A549 (cell line): ENCODE measurements around the gene CDX1. TPM values are rescaled to one million over a fixed set of nuclear protein-coding genes. Genes with fewer than 3 reads are reported as not detected.

Experiments used
- ATAC-seq, 2 experiments: fragments of 200-7000 bp in 1 of 2; fragments of >200 bp in 1 of 2; cut with Nextera tagmentation in 1 of 2; cut with Tn5 transposase in 1 of 2; 3 replicates each; pipeline versions ENCODE4 v1.8.0 to v1.9.1; 2018 to 2020; ENCODE audit warnings: mild to moderate bottlenecking in 1 of 2, moderate library complexity in 1 of 2
- CTCF ChIA-PET: fragments of 300-600 bp; sonication (Branson Sonifier 250); formaldehyde crosslinking; extraction: SDS; loops from one replicate; lab custom pipeline; 2021; ENCODE audit warnings: antibody characterized with exemption, inconsistent platforms; lab: Yijun Ruan, JAX
- POLR2A ChIA-PET: fragments of 350-600 bp; formaldehyde crosslinking; extraction: SDS; loops from one replicate; lab custom pipeline; 2021; ENCODE audit warnings: antibody characterized with exemption, inconsistent platforms; lab: Yijun Ruan, JAX
- DNase-seq, 2 experiments: peaks; one replicate each; pipeline versions ENCODE4 v3.0.0 to v3.0.0-alpha.2; 2011 to 2016; ENCODE audit warnings: low read depth in 1 of 2, low spot score in 1 of 2
- FAIRE-seq: peaks from 2 replicates; lab custom pipeline; 2011; peaks lifted over from hg19 to GRCh38; lab: Jason Lieb, UNC
- H3K27ac ChIP-seq, 2 experiments: fragments of >200 bp; sonication (Bioruptor Twin); formaldehyde crosslinking; 3 replicates each; pipeline ENCODE4 v1.5.1; 2016 to 2017
- H3K4me1 ChIP-seq: fragments of >200 bp; sonication (Bioruptor Twin); formaldehyde crosslinking; 3 replicates; pipeline ENCODE4 v1.6.1; 2016
- H3K4me2 ChIP-seq: fragments of >200 bp; sonication (Bioruptor Twin); formaldehyde crosslinking; 3 replicates; pipeline ENCODE4 v1.6.1; 2016
- H3K4me3 ChIP-seq: fragments of >200 bp; sonication (Bioruptor Twin); formaldehyde crosslinking; 3 replicates; pipeline ENCODE4 v1.5.1; 2016
- H3K9me3 ChIP-seq: fragments of >200 bp; sonication (Bioruptor Twin); formaldehyde crosslinking; 3 replicates; pipeline ENCODE4 v1.6.1; 2016
- CBX8 ChIP-seq: fragments of 200-600 bp; sonication (generic); IDR thresholded peaks from 2 replicates; pipeline ENCODE4 v1.6.1; 2016
- CHD4 ChIP-seq: fragments of 200-600 bp; sonication (generic); IDR thresholded peaks from 2 replicates; pipeline ENCODE4 v1.6.1; 2016; ENCODE audit warnings: antibody characterized with exemption, mild to moderate bottlenecking, borderline replicate concordance
- EHF ChIP-seq: fragments of 250-450 bp; sonication (Bioruptor Pico); IDR thresholded peaks from 2 replicates; pipeline ENCODE4 v1.5.0; 2020; ENCODE audit warnings: mild to moderate bottlenecking
- ESRRA ChIP-seq: fragments of 150-350 bp; IDR thresholded peaks from 2 replicates; pipeline ENCODE4 v1.6.1; 2014; ENCODE audit warnings: mild to moderate bottlenecking, low read length, borderline replicate concordance
- FOSL2 ChIP-seq, 2 experiments: fragments of 450-650 bp in 1 of 2; fragments of >200 bp in 1 of 2; sonication (Bioruptor Twin) in 1 of 2; formaldehyde crosslinking; IDR thresholded peaks; 2 replicates each; pipeline versions ENCODE4 v1.5.0 to v1.6.1; 2016 to 2020; ENCODE audit warnings: mild to moderate bottlenecking in 1 of 2, moderate library complexity in 1 of 2
- FOXS1 ChIP-seq: fragments of 250-450 bp; sonication (Bioruptor Pico); IDR thresholded peaks from 2 replicates; pipeline ENCODE4 v1.5.0; 2020; ENCODE audit warnings: mild to moderate bottlenecking, moderate library complexity
- HDAC2 ChIP-seq: fragments of 200-600 bp; sonication (generic); IDR thresholded peaks from 2 replicates; pipeline ENCODE4 v1.6.1; 2016
- HEYL ChIP-seq: fragments of 250-450 bp; sonication (Bioruptor Pico); IDR thresholded peaks from 2 replicates; pipeline ENCODE4 v1.8.0; 2021; ENCODE audit warnings: mild to moderate bottlenecking, moderate library complexity
- HOXB5 ChIP-seq: fragments of 250-450 bp; sonication (Bioruptor Pico); IDR thresholded peaks from 2 replicates; pipeline ENCODE4 v1.5.0; 2020; ENCODE audit warnings: mild to moderate bottlenecking, moderate library complexity
- KDM1A ChIP-seq: fragments of 200-600 bp; sonication (generic); IDR thresholded peaks from 2 replicates; pipeline ENCODE4 v1.6.1; 2016; ENCODE audit warnings: low read depth, mild to moderate bottlenecking
- MYC ChIP-seq: IDR thresholded peaks from 2 replicates; pipeline ENCODE4 v1.6.1; 2012; ENCODE audit warnings: mild to moderate bottlenecking, inconsistent platforms, low read length, improper control_type of control experiment, borderline replicate concordance
- PHF8 ChIP-seq: fragments of 200-600 bp; sonication (generic); IDR thresholded peaks from 2 replicates; pipeline ENCODE4 v1.6.1; 2016; ENCODE audit warnings: low read depth, mild to moderate bottlenecking, antibody characterized with exemption, moderate library complexity, borderline replicate concordance
- POLR2A ChIP-seq: IDR thresholded peaks from 2 replicates; pipeline ENCODE4 v1.6.1; 2012; ENCODE audit warnings: mild to moderate bottlenecking, low read length
- POLR2AphosphoS2 ChIP-seq: conservative IDR thresholded peaks from 2 replicates; pipeline ENCODE4 v1.6.1; 2012; ENCODE audit warnings: low read length, improper control_type of control experiment, inconsistent platforms
- RAD21 ChIP-seq, 2 experiments: fragments of >200 bp in 1 of 2; sonication (Bioruptor Twin) in 1 of 2; formaldehyde crosslinking in 1 of 2; IDR thresholded peaks in 1 of 2; conservative IDR thresholded peaks in 1 of 2; 2 replicates in 1 of 2; 3 replicates in 1 of 2; pipeline ENCODE4 v1.6.1; 2012 to 2018; ENCODE audit warnings: inconsistent platforms in 1 of 2
- RARB ChIP-seq: fragments of 250-450 bp; sonication (Bioruptor Pico); IDR thresholded peaks from 2 replicates; pipeline ENCODE4 v1.8.0; 2021; ENCODE audit warnings: mild to moderate bottlenecking, moderate library complexity
- SMC3 ChIP-seq: fragments of >200 bp; sonication (Bioruptor Twin); formaldehyde crosslinking; IDR thresholded peaks from 3 replicates; pipeline ENCODE4 v1.6.1; 2018; ENCODE audit warnings: inconsistent platforms
- SREBF2 ChIP-seq: fragments of 450-650 bp; IDR thresholded peaks from 2 replicates; pipeline ENCODE4 v1.6.1; 2014; ENCODE audit warnings: mild to moderate bottlenecking, moderate library complexity
- TP53 ChIP-seq: fragments of 250-450 bp; sonication (Bioruptor Pico); IDR thresholded peaks from 2 replicates; pipeline ENCODE4 v1.5.0; 2021; ENCODE audit warnings: mild to moderate bottlenecking, moderate library complexity
- ZC3H11A ChIP-seq: fragments of 450-650 bp; IDR thresholded peaks from 2 replicates; pipeline ENCODE4 v1.6.1; 2014; ENCODE audit warnings: antibody characterized with exemption, mild to moderate bottlenecking
- ZFP36 ChIP-seq: fragments of 450-650 bp; IDR thresholded peaks from 2 replicates; pipeline ENCODE4 v1.6.1; 2014; ENCODE audit warnings: borderline replicate concordance; ENCODE audit not compliant: partially characterized antibody
- ZNF302 ChIP-seq: fragments of 250-450 bp; sonication (Bioruptor Pico); IDR thresholded peaks from 2 replicates; pipeline ENCODE4 v1.9.0; 2021; ENCODE audit warnings: inconsistent platforms, mild to moderate bottlenecking, moderate library complexity
- WGBS: methylation state at CpG from one replicate; pipeline ENCODE4 v1.1.6; 2017; ENCODE audit errors: missing lambda C conversion rate; 5-methylcytosine and 5-hydroxymethylcytosine counted together
- polyA plus RNA-seq, 4 experiments: library from polyadenylated mRNA; depleted of rRNA in 3 of 4; stranded (reverse); fragments of >200 nt; fragmentation: RNase III in 1 of 4; extraction: RNeasy Plus Mini Kit Qiagen cat#74134 plus additional on column Dnase treatment in 1 of 4; gene quantifications; 2 replicates in 3 of 4; 3 replicates in 1 of 4; pipeline ENCODE4 v1.2.3, GENCODE V29; 2011 to 2017
- TF ChIP-seq, protein P1 (sequence below): IDR thresholded peaks from 2 replicates; pipeline ENCODE4 v1.6.1; 2012
- TF ChIP-seq, protein P2 (sequence below): fragments of 250-450 bp; sonication (Bioruptor Pico); IDR thresholded peaks from 2 replicates; pipeline ENCODE4 v1.5.0; 2021; ENCODE audit warnings: mild to moderate bottlenecking, moderate library complexity, borderline replicate concordance
- TF ChIP-seq, protein P3 (sequence below): fragments of 450-650 bp; IDR thresholded peaks from 2 replicates; pipeline ENCODE4 v1.6.1; 2014; ENCODE audit warnings: antibody characterized with exemption
- TF ChIP-seq, protein P4 (sequence below): fragments of >200 bp; sonication (Bioruptor Twin); formaldehyde crosslinking; IDR thresholded peaks from 2 replicates; pipeline ENCODE4 v1.6.1; 2016
- TF ChIP-seq, protein P5 (sequence below): fragments of >200 bp; sonication (Bioruptor Twin); formaldehyde crosslinking; IDR thresholded peaks from 3 replicates; pipeline ENCODE4 v1.6.1; 2016
- TF ChIP-seq, protein P6 (sequence below): IDR thresholded peaks from 2 replicates; pipeline ENCODE4 v1.6.1; 2012; ENCODE audit warnings: low read depth, borderline replicate concordance

The CDX1 gene
- polyA plus RNA-seq, 2 of the 4 experiments (the other 2 are of a cell fraction) = not detected

DNA sequence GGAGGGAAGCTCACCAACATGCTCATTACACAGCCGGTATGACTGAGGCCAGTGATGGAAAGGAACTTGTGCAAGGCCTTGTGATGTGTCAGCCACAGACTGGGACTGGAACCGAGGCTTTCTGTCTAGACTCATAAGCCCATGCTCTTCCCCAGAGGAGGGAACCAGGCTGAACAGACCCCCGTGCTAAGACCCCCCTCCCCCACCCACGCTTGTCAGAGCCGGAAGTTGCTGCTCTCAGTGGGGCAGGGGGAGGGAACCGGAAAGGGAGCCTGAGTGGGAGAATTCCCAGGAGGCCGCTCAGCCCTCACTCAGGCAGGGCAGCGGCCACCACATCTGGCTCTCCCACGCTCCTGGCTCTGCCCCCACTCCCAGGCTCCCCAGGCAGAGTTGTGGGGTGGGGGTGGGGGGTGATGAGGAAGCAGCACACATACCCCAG is 6.8 kb upstream of the CDX1 start:
- CTCF ChIA-PET = interaction anchor here (0.8 to 8.8 kb wide), 7 partner anchors 11 to 191 kb away, joined by 3 to 140 read pairs (median 5); partner anchors contain the start of gene ARSI
- no peak for ATAC-seq
- H3K4me1 ChIP-seq = peaks cover 8% of the 10 kb centered on the region; the same call in 1 of the 3 replicates
- POLR2A ChIA-PET = no interaction called here
- DNase-seq = no peak
- H3K4me2 ChIP-seq = no peak overlapping the region
- FAIRE-seq = no peak
- no peaks in the 10 kb centered on the region for H3K9me3 ChIP-seq
- no peak overlapping the region; a peak in 1 of 6 replicates for H3K27ac ChIP-seq
- no peak overlapping the region for H3K4me3 ChIP-seq
- TF ChIP-seq HDAC2 (no peak), FOSL2 (IDR thresholded peaks at IDR 0.05) (no peak), FOSL2 (CRISPR knock-in tag; IDR thresholded peaks at IDR 0.05) (no peak), POLR2A (no peak), KDM1A (no peak), TP53 (CRISPR knock-in tag) (no peak), ZNF302 (CRISPR knock-in tag) (no peak), MYC (no peak), RAD21 (conservative IDR thresholded peaks at IDR 0.05 in 1 of 2, IDR thresholded peaks at IDR 0.05 in 1 of 2) (no peak), CBX8 (no peak), POLR2AphosphoS2 (no peak), EHF (CRISPR knock-in tag) (no peak), RARB (CRISPR knock-in tag) (no peak), FOXS1 (CRISPR knock-in tag) (no peak), ZC3H11A (no peak), HEYL (CRISPR knock-in tag) (no peak)
- TF ChIP-seq, protein P1, sequence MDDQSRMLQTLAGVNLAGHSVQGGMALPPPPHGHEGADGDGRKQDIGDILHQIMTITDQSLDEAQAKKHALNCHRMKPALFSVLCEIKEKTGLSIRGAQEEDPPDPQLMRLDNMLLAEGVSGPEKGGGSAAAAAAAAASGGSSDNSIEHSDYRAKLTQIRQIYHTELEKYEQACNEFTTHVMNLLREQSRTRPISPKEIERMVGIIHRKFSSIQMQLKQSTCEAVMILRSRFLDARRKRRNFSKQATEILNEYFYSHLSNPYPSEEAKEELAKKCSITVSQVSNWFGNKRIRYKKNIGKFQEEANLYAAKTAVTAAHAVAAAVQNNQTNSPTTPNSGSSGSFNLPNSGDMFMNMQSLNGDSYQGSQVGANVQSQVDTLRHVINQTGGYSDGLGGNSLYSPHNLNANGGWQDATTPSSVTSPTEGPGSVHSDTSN = no peak
- TF ChIP-seq, all 56 proteins: peak for 0
- WGBS = 74% methylated on average over 6 of the region's 9 CpGs

DNA sequence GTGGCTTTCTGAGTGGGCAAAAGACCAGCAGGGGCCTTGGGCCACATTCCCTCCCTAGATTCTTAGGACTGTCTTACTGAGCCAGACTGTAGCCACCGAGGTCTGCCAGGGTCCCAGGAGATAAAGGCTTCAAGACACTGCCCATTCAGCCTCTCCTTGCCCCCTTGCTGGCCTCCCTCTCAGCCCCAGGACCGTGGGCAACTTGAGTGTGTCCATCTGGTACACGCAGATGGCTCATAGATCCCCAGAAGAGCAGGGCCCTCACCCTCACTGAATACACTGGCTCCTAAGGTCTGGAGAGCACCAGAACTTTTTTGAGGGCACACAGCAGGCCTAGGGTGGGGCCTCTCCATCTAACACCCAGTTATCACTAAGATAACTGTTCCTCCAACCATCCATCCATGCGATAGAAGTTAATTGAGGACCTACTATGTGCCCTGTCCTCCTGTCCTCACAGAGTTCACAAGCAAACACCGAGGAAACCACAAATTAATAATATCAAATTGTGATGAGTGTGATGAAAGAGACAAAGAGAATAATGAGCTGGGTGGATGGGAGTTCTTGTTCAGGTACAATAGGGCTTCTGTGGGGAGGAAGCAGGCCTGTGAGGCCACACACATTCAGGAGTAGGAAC is 6.0 kb upstream of the CDX1 start:
- ChIA-PET POLR2A (no interaction called here), CTCF (interaction anchor here (0.6 to 8.8 kb wide), 20 partner anchors 9 to 1455 kb away, joined by 3 to 140 read pairs (median 4); partner anchors contain the start of gene ARSI)
- WGBS = 69% methylated on average over 5 of the region's 5 CpGs
- Histone ChIP-seq H3K4me1 (peaks cover 8% of the 10 kb centered on the region; the same call in 1 of the 3 replicates), H3K4me3 (no peak overlapping the region), H3K9me3 (no peaks in the 10 kb centered on the region), H3K27ac (peak overlapping the region in 1 of 2 experiments; percentile 79; a peak in 3 of 6 replicates), H3K4me2 (no peak overlapping the region)
- no peak for TF ChIP-seq RARB (CRISPR knock-in tag)
- no peak for TF ChIP-seq HEYL (CRISPR knock-in tag)
- no peak for TF ChIP-seq CHD4
- TF ChIP-seq, protein P2, sequence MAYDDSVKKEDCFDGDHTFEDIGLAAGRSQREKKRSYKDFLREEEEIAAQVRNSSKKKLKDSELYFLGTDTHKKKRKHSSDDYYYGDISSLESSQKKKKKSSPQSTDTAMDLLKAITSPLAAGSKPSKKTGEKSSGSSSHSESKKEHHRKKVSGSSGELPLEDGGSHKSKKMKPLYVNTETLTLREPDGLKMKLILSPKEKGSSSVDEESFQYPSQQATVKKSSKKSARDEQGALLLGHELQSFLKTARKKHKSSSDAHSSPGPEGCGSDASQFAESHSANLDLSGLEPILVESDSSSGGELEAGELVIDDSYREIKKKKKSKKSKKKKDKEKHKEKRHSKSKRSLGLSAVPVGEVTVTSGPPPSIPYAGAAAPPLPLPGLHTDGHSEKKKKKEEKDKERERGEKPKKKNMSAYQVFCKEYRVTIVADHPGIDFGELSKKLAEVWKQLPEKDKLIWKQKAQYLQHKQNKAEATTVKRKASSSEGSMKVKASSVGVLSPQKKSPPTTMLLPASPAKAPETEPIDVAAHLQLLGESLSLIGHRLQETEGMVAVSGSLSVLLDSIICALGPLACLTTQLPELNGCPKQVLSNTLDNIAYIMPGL (CRISPR knock-in tag) = no peak
- TF ChIP-seq, protein P3, sequence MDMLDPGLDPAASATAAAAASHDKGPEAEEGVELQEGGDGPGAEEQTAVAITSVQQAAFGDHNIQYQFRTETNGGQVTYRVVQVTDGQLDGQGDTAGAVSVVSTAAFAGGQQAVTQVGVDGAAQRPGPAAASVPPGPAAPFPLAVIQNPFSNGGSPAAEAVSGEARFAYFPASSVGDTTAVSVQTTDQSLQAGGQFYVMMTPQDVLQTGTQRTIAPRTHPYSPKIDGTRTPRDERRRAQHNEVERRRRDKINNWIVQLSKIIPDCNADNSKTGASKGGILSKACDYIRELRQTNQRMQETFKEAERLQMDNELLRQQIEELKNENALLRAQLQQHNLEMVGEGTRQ = no peak
- TF ChIP-seq PHF8 = no peak
- no peak for TF ChIP-seq ESRRA
- TF ChIP-seq KDM1A = no peak
- no peak for TF ChIP-seq HOXB5 (CRISPR knock-in tag)
- TF ChIP-seq, protein P4, sequence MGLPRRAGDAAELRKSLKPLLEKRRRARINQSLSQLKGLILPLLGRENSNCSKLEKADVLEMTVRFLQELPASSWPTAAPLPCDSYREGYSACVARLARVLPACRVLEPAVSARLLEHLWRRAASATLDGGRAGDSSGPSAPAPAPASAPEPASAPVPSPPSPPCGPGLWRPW = no peak
- no peak for TF ChIP-seq SREBF2
- TF ChIP-seq, protein P5, sequence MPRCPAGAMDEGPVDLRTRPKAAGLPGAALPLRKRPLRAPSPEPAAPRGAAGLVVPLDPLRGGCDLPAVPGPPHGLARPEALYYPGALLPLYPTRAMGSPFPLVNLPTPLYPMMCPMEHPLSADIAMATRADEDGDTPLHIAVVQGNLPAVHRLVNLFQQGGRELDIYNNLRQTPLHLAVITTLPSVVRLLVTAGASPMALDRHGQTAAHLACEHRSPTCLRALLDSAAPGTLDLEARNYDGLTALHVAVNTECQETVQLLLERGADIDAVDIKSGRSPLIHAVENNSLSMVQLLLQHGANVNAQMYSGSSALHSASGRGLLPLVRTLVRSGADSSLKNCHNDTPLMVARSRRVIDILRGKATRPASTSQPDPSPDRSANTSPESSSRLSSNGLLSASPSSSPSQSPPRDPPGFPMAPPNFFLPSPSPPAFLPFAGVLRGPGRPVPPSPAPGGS = no peak
- TF ChIP-seq, protein P6, sequence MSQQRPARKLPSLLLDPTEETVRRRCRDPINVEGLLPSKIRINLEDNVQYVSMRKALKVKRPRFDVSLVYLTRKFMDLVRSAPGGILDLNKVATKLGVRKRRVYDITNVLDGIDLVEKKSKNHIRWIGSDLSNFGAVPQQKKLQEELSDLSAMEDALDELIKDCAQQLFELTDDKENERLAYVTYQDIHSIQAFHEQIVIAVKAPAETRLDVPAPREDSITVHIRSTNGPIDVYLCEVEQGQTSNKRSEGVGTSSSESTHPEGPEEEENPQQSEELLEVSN = no peak
- TF ChIP-seq SMC3 = no peak
- no peak for TF ChIP-seq ZFP36
- no peak for TF ChIP-seq EHF (CRISPR knock-in tag)
- ATAC-seq (peak in 1 of 2 experiments; percentile 4; a peak in 2 of 6 replicates), FAIRE-seq (no peak), DNase-seq (no peak)
